ENCODE data around the gene SMPD2.
A peak's percentile ranks its signal among the peaks of the same experiment; 100 is the strongest.

The SMPD2 gene

DNA sequence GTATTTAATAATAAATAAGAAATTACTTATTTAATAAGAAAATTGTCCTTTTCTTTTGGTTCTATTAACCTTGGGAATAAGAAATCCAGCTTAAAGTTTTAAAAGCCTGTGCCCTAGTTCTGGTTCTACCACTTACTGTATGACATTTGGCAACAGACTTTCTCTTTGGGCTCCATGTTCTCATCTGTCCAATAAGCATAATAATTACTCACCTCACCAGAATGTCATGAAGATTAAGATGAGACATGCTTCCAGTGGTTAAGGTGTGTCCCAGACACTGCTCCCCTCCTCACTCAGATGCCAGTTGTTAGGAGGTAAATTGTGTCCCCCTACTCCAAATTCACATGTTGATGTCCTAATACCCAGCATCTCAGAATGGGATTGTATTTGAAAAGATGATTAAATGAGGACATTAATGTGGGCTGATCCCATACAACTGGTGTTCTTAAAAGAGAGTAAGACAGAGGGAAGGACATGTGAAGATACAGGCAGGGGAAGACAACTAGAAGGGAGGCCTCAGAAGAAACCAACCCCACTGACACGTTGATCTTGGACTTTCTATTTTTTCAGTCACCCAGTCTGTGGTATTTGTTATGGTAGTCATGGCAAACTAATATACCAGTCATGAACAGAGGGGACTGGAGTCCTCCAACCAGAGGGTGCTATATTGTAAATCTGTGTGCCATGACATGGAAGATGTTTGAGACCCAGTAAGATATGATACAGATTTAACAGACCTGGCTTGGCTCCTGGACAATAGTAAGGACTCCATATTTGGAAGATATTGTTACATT lies 21.4 kb downstream of the SMPD2 start:
- no peak for DNase-seq

DNA sequence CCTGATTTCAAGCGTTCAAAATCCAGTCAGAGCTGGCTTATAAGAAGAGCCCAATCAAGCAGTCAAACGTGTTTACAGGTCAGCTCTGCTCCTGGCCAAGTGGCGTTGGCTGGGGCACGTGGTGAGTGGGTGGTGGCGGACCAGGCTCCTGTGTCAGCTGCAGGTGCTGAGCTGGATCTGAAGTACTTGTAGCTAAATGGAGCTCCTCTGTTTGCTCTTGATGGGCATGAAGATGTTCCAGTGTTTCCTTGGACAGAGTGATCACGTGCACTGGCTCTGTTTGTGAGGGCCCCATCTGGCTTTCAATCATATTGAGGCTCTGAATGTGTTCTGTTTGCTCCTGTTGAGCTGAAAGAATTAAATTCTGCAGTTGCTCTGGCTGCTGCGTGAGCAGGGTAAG lies 25.2 kb downstream of the SMPD2 start:
- DNase-seq, result no peak

DNA sequence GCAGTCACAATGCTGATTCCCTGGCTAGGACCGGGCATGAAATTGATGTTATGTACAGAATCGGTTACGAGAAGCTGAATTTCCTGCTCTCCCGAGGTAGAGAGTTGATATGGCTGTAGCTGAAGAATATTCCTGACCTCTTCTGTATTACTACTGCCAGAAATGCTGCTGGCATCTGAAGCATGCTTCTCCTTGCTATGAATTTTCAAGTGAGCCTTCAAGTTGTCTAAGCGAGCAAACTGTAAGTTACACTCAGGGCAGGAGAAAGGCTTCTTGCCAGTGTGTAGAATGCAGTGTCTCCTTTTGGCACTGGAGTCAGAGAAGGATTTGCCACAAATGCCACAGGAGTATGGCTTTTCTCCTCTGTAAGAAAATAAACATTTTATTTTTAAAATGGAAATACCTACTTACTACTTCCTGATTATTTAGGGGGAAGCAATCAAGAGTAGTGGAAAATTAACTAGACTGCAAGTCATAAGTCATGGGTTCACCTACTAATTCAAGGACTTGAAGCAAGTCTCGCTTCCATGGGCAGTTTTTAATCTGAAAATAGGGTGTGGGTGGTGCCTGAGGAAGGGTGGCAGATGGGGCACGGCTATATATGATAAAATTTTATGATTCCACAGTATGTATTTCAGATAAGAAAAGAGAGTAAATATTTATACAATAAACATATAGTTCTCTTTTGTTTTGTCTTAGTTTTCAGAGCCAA lies 25.8 kb downstream of the SMPD2 start:
- DNase-seq, result no peak

DNA sequence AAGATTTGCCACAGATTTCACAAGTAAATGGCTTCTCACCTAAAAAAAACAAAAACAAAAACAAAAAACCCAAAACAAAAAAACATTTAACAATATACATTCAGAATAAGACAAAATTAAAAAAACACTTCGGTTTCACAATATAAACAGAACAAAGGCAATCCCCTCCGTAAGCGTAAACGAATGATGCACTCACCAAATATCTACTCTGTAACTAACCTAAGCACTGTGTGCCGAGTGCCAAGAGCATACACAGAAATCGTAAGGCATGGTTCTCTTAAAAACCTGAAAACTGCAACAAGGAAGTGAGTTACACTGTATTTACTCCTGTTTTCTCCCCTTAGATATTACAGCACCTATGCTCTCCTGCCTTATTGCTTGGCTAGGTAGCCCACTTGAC lies 27.2 kb downstream of the SMPD2 start:
- DNase-seq, result no peak

DNA sequence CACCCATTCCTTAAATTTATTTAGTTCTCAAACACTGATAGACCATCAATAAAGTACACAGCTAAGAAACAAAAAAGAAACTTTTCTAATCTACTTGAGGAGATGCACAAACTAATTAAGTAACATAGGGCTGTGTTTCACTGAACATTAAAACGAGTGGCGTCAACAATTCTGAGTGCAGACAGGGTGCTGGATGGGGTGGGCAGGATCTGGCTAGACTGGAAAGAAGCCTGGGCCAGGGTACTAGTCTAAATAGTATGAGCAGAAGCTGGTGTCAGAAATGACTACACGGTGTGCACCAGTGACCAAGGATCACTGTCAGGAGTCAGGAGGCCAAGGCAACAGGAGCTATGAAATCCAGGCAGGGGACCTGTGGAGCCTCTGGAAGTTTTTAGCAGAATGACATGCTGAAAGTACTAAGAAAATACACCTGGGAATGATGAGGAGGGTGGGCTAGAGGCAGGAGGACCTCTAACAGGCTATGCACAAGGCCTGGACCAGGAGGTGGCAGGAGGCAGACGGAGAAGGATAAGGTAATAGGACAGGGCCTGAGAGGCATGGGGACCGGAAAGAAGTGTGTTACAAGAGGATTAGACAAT lies 29.2 kb downstream of the SMPD2 start:
- no peak for DNase-seq

DNA sequence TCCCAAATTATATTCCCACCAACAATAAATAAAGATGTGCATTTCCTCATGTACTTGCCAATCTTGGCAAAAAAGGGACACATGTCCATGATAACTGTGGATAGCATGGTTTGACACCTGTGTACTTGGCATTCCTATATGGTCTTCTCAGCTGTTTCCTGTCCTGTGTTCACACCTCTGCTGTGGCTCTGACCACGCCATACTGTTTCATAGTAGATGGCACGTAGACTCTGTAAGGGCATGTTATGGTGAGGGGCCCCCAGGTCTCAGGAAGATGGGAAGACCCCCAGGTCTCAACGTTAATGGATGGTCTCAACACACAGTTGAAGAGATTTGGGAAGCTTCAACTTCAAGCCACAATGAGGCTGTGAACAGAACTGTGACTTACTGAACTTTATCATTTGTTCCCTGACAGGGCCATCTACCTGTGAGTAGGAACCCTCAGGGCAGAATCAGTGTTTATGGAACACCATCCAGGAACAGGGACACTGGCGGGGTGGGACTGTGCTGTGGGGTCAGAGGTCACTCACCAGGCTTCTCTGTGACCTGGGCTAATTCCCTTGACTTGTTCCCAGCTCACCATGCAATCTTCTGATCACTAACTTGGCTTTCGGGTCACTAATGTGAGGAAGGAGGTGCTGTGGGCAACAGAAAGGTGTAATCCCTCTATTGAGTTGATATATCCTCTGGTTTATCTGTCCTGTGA lies 30.7 kb downstream of the SMPD2 start:
- no peak for DNase-seq

DNA sequence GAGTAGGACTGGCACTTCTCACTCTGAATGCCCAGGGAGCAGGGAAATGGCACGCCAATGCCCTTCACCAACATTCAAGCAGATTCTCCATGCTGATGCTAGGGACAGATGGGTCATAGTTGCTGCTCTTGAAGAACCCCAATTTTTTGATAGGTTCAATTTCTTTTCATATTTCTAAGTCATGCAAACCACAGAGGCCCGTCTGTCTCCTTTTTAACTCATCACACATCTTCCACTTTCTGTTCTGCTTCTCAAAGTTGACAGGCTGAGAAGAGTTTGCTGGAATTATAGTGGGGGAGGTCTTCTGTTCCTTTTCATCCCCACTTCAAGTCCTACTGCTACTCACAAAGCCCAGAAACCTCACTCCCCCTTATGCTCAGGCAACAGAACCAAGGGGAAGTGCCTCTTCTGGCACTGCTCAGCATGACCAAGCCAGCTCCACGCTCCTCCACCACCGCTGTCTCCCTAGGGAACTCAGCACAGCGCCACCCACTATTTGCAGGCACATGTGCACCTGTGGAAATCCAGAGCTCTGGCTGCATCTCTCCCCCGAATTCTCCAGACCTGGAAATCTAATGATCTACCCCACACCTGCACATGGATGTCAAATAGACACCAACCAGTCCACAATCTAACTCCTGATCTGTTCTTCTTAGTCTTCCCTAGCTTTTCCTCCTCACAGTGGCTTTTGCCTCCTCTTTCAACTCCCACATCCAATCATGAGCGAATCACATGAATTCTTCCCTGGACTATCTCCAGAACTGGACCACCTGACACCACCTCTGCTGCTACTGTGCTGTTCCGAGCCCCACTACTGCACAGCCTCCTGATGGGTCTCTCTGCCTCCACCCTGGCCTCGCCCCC lies 31.8 kb downstream of the SMPD2 start:
- no peak for DNase-seq

DNA sequence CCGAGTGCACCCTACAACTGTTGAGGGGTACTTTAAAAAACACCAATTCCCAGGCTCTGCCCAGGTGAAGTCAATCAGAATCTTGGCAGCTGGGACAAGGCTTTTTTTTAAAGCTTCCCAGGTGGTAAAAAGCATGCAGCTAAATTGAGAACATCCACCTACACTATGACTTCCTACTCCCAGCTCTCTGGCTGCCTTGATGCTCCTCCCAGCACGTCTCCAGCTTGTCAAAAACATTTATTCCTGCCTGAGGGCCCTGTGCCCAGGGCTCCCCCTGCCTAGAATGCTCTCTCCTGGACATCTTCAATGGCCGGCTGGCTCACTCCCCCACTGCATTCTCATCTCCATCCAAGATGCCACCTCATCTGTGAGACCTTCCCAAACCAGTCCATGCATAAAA lies 32.6 kb downstream of the SMPD2 start:
- no peak for DNase-seq

DNA sequence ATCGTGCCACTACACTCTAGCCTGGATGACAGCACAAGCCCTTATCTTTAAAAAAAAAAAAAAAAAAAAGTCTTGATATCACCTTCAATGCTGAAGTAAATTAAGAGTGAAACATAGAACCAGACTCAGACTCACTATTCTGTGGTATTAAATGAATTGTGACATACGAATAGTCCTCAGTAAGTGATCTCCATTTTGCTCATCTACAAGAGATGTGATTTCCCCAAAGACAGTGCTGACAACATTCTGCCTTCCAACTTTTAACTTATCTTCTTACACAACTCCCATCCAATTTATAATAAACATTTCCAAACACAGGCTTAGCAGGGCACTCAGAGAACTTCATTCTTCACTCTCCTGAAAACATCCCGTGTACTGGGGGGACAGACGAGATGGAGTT lies 34.5 kb downstream of the SMPD2 start:
- DNase-seq, result no peak

DNA sequence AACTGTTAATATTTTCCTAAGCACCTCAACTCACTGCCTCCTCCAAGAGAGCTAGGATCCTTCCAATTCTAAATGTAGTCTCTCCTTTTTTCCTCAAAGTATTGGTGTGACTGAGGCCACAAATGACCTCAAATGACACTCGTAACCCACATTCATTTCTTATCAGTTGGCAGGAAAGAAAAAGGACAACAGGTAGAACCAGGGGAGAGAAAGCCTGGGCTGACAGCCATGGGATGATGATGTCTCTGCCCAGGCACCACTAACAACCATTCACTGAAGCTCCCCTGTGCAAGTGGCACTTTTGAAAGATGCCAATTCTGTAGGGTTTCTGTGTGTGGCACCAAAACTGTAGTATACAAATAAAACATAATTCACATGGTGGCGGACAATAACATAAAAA lies 35.1 kb downstream of the SMPD2 start:
- no peak for DNase-seq

DNA sequence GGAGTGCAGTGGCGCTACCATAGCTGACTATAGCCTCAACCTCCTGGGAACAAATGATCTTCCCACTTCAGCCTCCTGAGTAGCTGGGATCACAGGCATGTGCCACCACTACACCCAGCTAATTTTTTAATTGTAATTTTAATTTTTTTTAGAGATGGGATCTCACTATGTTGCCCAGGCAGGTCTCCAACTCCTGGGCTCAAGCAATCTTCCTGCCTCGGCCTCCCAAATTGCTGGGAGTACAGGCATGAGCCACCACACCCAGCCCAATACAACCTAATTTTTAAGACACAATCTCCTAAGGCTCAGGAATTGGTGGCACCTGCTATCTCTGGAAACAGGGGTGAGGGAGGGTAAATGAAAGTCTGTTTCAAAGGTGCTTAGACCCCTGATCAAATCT lies 36.7 kb downstream of the SMPD2 start:
- no peak for DNase-seq

DNA sequence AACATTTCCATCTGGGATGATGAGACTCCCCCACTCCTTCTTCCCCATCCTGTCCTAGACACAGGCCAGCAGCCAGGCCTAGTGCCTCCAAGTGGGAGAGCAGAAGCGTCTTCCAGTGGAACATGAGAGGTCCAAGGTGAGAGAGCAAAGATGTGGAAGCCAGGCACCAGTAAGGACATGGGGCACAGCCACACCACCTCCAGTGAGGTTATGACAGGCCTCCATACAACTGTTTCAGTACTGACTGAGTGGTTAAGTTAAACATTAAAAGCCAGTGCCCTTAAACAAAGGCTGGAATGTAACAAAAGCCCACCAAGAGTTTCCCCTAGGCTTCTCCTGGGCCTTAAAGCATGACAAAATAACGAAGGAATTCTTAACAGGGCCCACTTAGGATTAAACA lies 37.2 kb downstream of the SMPD2 start:
- DNase-seq, result no peak

DNA sequence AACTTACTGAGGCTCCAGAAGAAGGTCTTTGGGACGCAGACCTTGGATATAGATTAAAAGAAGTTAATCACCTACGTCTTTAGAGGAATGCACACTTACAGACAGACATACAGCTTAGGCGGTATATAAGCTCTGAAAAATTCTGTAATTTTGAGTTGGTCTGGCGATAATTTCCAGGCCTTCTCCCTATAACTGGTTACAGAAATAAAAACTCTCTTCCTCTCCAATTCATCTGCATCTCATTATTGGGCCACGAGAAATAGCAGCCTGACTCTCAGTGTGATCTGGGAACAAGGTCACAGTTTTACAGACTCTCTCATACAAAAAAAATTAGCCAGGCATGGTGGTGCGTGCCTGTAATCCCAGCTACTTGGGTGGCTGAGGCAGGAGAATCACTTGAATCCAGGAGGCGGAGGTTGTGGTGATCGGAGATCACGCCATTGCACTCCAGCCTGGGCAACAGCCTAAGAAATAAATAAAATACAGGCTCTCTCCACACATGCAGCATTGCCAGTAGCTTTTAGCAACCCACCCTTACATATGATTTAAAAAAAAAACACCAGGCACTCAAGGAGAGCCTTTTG lies 37.8 kb downstream of the SMPD2 start:
- no peak for DNase-seq

DNA sequence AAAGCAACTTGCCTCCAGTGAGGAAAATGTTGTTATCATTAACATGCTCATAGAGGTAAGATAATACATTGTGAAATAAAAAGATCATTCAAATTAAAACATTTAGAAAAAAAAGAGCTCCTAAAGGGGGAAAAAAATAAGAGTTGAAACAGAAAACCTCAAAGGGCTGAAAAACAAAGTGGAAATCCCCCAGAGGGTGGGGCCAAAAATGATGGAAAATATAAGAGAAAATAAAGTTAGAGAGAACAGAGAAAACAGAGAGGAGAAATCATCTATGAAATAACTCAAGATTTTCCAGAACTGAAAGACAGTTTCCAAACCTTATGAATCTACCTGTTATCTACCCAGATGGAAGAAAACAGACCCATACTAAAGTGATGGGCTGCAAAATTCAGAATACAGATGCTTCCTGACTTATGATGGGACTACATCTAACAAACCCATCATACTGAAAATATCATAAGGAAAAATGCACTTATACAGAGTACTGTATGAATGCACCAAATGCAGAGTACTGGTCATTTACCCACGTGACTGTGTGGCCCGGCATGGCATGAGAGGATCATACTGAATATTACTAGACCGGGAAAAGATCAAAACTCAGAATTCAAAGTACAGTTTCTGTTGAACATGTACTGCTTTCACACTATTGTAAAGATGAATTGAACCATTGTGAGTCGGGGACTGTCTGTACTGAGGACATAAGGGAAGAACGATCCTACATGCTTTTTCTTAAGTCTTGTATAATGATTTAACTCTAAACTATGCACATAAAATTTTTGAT lies 38.5 kb downstream of the SMPD2 start:
- DNase-seq, result no peak

DNA sequence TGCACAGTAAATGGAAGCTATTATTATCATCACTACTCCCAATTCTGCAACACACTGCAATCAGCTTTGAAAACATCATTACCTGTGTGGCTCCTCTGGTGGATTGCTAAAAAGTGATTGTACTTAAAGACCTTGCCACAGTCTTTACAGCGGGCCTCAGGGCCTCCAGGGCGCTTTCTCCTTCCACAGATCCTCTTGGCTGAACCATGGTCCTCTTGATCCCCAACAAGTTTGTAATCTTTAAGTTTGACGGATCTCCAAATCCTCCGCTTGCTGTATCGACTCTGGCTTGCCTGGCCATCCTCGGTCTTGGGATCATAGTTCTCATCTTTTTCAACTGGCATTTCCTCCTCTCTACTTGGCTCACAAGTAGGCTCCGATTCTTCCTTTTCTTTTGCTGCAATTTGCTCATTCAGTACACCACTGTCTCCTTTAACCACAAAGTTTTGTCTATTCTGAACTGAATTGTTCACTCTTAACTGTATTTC lies 40.5 kb downstream of the SMPD2 start:
- no peak for DNase-seq

DNA sequence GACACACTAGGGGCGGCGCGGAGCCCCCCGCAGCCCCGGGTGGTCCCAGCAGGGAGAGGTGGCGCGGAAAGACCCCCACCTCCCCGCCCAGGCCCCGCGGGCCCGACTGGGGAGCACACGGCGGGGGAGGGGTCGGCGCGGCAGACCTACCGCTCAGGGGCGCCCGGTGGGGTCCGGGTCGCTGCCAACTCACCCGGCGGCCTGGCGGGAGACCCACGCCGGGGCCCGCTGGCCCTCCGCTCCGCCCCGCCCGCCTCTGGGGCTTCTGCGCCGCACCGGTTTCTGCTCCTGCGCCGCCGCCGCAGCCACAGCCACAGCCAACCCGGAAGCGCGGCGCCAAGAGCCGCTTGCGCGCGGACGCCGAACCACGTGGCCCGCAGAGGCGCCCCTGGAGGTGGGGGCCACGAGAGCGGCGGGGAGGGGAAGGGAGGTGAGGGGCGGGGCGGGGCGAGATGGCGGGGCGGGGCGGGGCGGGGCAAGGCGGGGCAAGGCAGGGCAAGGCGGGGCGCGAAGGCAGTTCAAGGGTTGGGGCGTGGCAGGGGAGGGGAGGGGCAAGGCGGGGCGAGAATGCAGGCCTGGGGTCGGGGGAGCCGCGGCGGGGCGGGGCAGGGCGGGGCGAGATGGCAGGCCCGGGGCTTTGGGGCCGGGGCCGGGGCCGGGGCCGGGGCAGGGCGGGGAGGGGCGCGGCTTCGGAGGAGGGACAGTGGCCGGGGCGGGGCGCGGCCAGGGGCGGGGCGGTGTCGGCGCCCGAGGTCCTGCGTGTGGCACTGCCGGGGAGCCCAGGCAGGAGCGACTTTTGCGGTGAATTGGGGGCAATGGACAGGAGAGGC lies 42.6 kb downstream of the SMPD2 start, which contains the start of gene ZBTB24:
Gene ZBTB24 (minus strand): TSS at position 315 of the 830 bp plus-strand sequence. CDS start 1,193 bp downstream, outside the sequence.
- DNase-seq, result peak; percentile 65 to 90

DNA sequence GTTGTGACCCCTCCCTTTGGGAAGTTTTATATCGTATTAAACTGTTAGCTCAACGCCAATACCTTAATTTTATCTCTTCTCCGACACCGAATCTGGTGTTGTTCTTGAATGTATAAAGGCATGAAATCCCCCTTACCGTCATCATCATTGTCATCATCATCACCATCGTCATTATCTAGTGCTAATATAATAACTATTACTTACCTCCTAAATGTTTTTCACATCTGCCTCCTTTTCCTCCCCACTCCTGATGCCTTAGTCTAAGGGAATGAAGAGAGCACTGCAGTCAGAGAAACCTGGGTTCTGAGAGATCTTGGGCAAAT lies 43.2 kb downstream of the SMPD2 start:
- no peak for DNase-seq

DNA sequence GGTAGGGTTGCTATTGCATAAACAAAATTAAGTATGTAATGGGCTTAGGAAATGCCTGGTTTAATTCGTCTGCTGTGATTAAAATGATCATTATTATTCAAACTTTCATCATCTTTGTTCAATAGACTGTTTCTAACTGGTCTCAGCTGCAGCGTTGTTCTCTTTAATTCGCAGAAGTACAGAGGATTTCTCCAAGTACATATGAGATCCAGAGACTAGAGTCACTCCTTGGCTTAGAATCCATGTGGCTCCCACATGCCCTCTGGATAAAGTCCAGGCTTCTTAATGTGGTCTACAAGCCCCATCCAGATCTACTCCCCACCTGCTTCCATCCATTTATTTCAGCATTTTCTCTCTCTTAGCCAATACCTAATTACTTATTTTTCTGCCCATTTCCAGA lies 43.6 kb downstream of the SMPD2 start:
- DNase-seq, result no peak

DNA sequence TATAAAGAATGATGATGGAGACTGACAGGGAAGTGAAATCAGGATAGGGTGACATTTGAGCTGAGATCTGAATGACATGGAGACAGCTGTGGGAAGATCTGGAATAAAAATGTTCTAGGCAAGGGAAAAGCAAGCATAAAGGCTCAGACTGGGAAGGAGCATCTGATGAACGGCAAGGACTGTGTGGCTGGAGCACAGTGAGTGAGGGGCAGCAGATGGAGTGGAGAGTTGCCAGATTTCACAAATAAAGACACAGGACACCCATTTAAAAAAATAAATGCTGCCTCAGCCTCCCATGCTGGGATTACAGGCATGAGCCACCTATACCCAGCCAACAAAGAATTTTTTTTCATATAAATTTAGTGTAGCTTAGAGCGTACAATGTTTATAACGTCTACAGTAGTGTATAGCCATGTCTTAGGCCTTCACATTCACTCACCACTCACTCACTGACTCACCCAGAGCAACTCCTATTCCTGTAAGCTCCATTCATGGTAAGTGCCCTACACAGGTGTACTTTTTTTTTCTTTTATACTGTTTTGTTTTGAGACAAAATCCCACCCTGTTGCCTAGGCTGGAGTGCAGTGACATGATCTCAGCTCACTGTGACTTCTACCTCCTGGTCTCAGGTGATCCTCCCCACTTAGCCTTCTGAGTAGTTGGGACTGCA lies 44.9 kb downstream of the SMPD2 start:
- DNase-seq, result no peak

DNA sequence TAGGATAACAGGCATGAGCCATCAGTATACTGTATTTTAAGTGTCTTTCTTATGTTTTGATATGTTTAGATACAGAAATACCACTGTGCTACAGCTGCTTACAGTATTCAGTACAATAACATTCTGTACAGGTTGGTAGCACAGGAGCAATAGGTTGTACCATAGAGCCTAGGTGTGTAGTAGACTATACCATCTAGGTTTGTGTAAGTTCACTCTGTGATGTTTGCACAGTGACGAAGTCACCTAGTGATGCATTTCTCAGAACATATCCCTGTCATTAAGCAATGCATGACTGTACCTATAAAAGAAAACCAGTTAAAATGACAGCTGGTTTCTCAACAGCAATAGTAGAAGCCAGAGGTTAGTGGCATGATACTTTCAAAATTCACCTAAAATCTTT lies 45.5 kb downstream of the SMPD2 start:
- no peak for DNase-seq
